DMS 273 (cell line): ENCODE data around the gene BBS10.
A peak's percentile ranks its signal among the peaks of the same experiment; 100 is the strongest.
"Not testable (repeated sequence)": the region's sequence is repeated elsewhere in the genome, so short reads cannot be mapped to it uniquely, and the experiment has no call there.

Experiments
- DNase-seq: peaks from one replicate; lab custom pipeline; 2025; ENCODE audit not compliant: unreplicated experiment; lab: John Stamatoyannopoulos, UW

BBS10 gene

GRCh38 chr12:76348079-76348901 is at the start of gene BBS10:
Gene BBS10, minus strand, starts transcription at chr12:76348415. Its CDS starts 57 bp downstream, at chr12:76348358.
- DNase-seq = peak; percentile 93

GRCh38 chr12:76391461-76391860 is 43.2 kb upstream of the BBS10 start:
- no peak for DNase-seq

GRCh38 chr12:76387614-76388013 is 39.4 kb upstream of the BBS10 start:
- DNase-seq = no peak

- DNase-seq = no peak
Observed at GRCh38 chr12:76384560-76384959, 36.3 kb upstream of the BBS10 start.

- DNase-seq = no peak
Observed at GRCh38 chr12:76383988-76384387, 35.8 kb upstream of the BBS10 start.

- no peak for DNase-seq
Observed at GRCh38 chr12:76379261-76379660, 31.0 kb upstream of the BBS10 start.

GRCh38 chr12:76376876-76377275 is 28.7 kb upstream of the BBS10 start:
- DNase-seq = not testable (repeated sequence)

GRCh38 chr12:76375939-76376338 is 27.7 kb upstream of the BBS10 start:
- DNase-seq = no peak

- no peak for DNase-seq
Observed at GRCh38 chr12:76375470-76375869, 27.3 kb upstream of the BBS10 start.

GRCh38 chr12:76374386-76375020 is 26.3 kb upstream of the BBS10 start:
- no peak for DNase-seq

GRCh38 chr12:76368230-76368629 is 20.0 kb upstream of the BBS10 start:
- no peak for DNase-seq

GRCh38 chr12:76366163-76366562 is 17.9 kb upstream of the BBS10 start:
- DNase-seq = no peak

GRCh38 chr12:76364131-76364530 is 15.9 kb upstream of the BBS10 start:
- not testable (repeated sequence) for DNase-seq

- DNase-seq = no peak
Observed at GRCh38 chr12:76360316-76360715, 12.1 kb upstream of the BBS10 start.

- no peak for DNase-seq
Observed at GRCh38 chr12:76356071-76356470, 7.9 kb upstream of the BBS10 start.

- DNase-seq = peak; percentile 38
Observed at GRCh38 chr12:76346798-76347420, 1.3 kb downstream of the BBS10 start.

- no peak for DNase-seq
Observed at GRCh38 chr12:76346236-76346635, 2.0 kb downstream of the BBS10 start.

GRCh38 chr12:76345569-76345968 is 2.6 kb downstream of the BBS10 start:
- DNase-seq = no peak

- no peak for DNase-seq
Observed at GRCh38 chr12:76341436-76342030, 6.7 kb downstream of the BBS10 start.

- DNase-seq = no peak
Observed at GRCh38 chr12:76340680-76341435, 7.4 kb downstream of the BBS10 start.

- no peak for DNase-seq
Observed at GRCh38 chr12:76337583-76337982, 10.6 kb downstream of the BBS10 start.
